HCT116 (cell line): ENCODE data around the gene MAGIX. TPM values are rescaled to one million over a fixed set of nuclear protein-coding genes. Genes with fewer than 3 reads are reported as not detected.

Source experiments
- ATAC-seq: fragments of 200-7000 bp; cut with Tn5 transposase; 2 replicates; pipeline ENCODE4 v1.9.1; 2020; ENCODE audit warnings: mild to moderate bottlenecking, moderate library complexity
- BruUV-seq: library from RNA; stranded (reverse); fragments of 400-500 nt; replicated peaks from 2 replicates; lab custom pipeline; 2021; lab: Mats Ljungman, UMichigan
- CTCF ChIA-PET: fragments of 300-600 bp; sonication (Branson Sonifier 250); formaldehyde crosslinking; loops from one replicate; lab custom pipeline; 2021; ENCODE audit warnings: antibody characterized with exemption; lab: Charles Lee
- POLR2A ChIA-PET: fragments of 300-600, 350-600 bp; sonication (Branson Sonifier 250); formaldehyde crosslinking; loops from one replicate; lab custom pipeline; 2021; ENCODE audit warnings: antibody characterized with exemption; lab: Charles Lee
- RAD21 ChIA-PET, 2 experiments: fragments of 300-600 bp; sonication (Branson Sonifier 250); formaldehyde crosslinking; loops; one replicate each; lab custom pipeline; 2023; ENCODE audit warnings: low total read pairs in 2 of 2; ENCODE audit not compliant: uncharacterized antibody in 2 of 2, unreplicated experiment in 2 of 2, low non-redundant PET in 1 of 2; lab: Charles Lee
- DNase-seq: peaks from one replicate; pipeline ENCODE4 v3.0.0-alpha.2; 2010; ENCODE audit warnings: low read depth, low spot score
- H2AFZ ChIP-seq: fragments of 200-600 bp; shearing (Covaris generic), sonication (generic); 2 replicates; pipeline ENCODE4 v1.6.1; 2017; ENCODE audit warnings: low read depth, mixed run types, mixed read lengths, antibody characterized with exemption, low read length; ENCODE audit not compliant: poor library complexity, severe bottlenecking
- H3K27ac ChIP-seq: 2 replicates; pipeline ENCODE4 v1.5.1; 2012; ENCODE audit warnings: low read depth, low read length
- H3K27me3 ChIP-seq: fragments of 200-600 bp; sonication (generic); 2 replicates; pipeline ENCODE4 v1.6.1; 2016; ENCODE audit warnings: mixed run types, low read length, mixed read lengths; ENCODE audit not compliant: insufficient read depth
- H3K36me3 ChIP-seq, 2 experiments: fragments of 200-500 bp in 1 of 2; fragments of 200-600 bp in 1 of 2; sonication (Bioruptor generic) in 1 of 2; sonication (generic) in 1 of 2; 2 replicates each; pipeline versions ENCODE4 v1.5.1 to v1.6.1; 2014 to 2016; ENCODE audit warnings: low read length in 2 of 2, inconsistent platforms in 1 of 2, mixed read lengths in 1 of 2, mixed run types in 1 of 2; ENCODE audit not compliant: insufficient read depth in 2 of 2, control insufficient read depth in 1 of 2
- H3K4me1 ChIP-seq, 2 experiments: fragments of 200-600 bp in 1 of 2; sonication (generic) in 1 of 2; 2 replicates each; pipeline versions ENCODE4 v1.5.1 to v1.6.1; 2012 to 2017; ENCODE audit warnings: low read length in 2 of 2, inconsistent platforms in 1 of 2, mild to moderate bottlenecking in 1 of 2, mixed read lengths in 1 of 2, mixed run types in 1 of 2, moderate library complexity in 1 of 2; ENCODE audit not compliant: insufficient read depth in 2 of 2, control insufficient read depth in 1 of 2
- H3K4me2 ChIP-seq: fragments of 200-600 bp; sonication (generic); 2 replicates; pipeline ENCODE4 v1.6.1; 2017; ENCODE audit warnings: mixed run types, low read length, mixed read lengths
- H3K4me3 ChIP-seq, 2 experiments: fragments of 200-600 bp in 1 of 2; sonication (generic) in 1 of 2; replicated peaks in 1 of 2; 2 replicates each; pipeline ENCODE4 v1.5.1; 2011 to 2016; ENCODE audit warnings: low read length in 2 of 2, control low read depth in 1 of 2, low read depth in 1 of 2, mild to moderate bottlenecking in 1 of 2, mixed read lengths in 1 of 2, mixed run types in 1 of 2
- H3K79me2 ChIP-seq: fragments of 200-600 bp; sonication (generic); 2 replicates; pipeline ENCODE4 v1.6.1; 2017; ENCODE audit warnings: mild to moderate bottlenecking, mixed run types, low read length, moderate library complexity, mixed read lengths; ENCODE audit not compliant: insufficient read depth
- H3K9ac ChIP-seq: fragments of 200-600 bp; sonication (generic); 2 replicates; pipeline ENCODE4 v1.6.1; 2016; ENCODE audit warnings: low read length, mixed read lengths
- H3K9me2 ChIP-seq: fragments of 200-600 bp; sonication (generic), shearing (Covaris generic); 2 replicates; pipeline ENCODE4 v1.6.1; 2017; ENCODE audit warnings: mixed run types, mild to moderate bottlenecking, moderate library complexity; ENCODE audit not compliant: insufficient read depth
- H3K9me3 ChIP-seq, 2 experiments: fragments of 200-500 bp in 1 of 2; fragments of 200-600 bp in 1 of 2; sonication (Bioruptor generic) in 1 of 2; sonication (generic) in 1 of 2; 2 replicates each; pipeline ENCODE4 v1.6.1; 2014 to 2017; ENCODE audit warnings: low read length in 2 of 2, mixed read lengths in 2 of 2, inconsistent platforms in 1 of 2, low read depth in 1 of 2, mild to moderate bottlenecking in 1 of 2, mixed run types in 1 of 2, moderate library complexity in 1 of 2; ENCODE audit not compliant: control insufficient read depth in 1 of 2, insufficient read depth in 1 of 2
- H4K20me1 ChIP-seq: fragments of 200-600 bp; sonication (generic), shearing (Covaris generic); 2 replicates; pipeline ENCODE4 v1.6.1; 2017; ENCODE audit warnings: mixed run types, mild to moderate bottlenecking, moderate library complexity; ENCODE audit not compliant: insufficient read depth
- ATF3 ChIP-seq: IDR thresholded peaks from 2 replicates; pipeline ENCODE4 v1.6.1; 2012
- CBX3 ChIP-seq: IDR thresholded peaks from 2 replicates; pipeline ENCODE4 v1.6.1; 2012; ENCODE audit warnings: low read depth
- CEBPB ChIP-seq: IDR thresholded peaks from 2 replicates; pipeline ENCODE4 v1.6.1; 2012; ENCODE audit warnings: low read depth
- EGR1 ChIP-seq: IDR thresholded peaks from 2 replicates; pipeline ENCODE4 v1.6.1; 2012; ENCODE audit warnings: low read depth
- ELF1 ChIP-seq: IDR thresholded peaks from 2 replicates; pipeline ENCODE4 v1.6.1; 2012; ENCODE audit warnings: low read depth, borderline replicate concordance
- EZH2 ChIP-seq: fragments of 200-600 bp; sonication (generic); IDR thresholded peaks from 2 replicates; pipeline ENCODE4 v1.6.1; 2017; ENCODE audit warnings: antibody characterized with exemption, mixed run types
- POLR2A ChIP-seq: IDR thresholded peaks from 2 replicates; pipeline ENCODE4 v1.7.0; 2011; ENCODE audit warnings: borderline replicate concordance; ENCODE audit not compliant: insufficient read depth, insufficient read length; ENCODE audit errors: extremely low read depth
- POLR2AphosphoS5 ChIP-seq: IDR thresholded peaks from 2 replicates; pipeline ENCODE4 v1.6.1; 2011; ENCODE audit warnings: mild to moderate bottlenecking, low read depth, low read length, moderate library complexity
- RAD21 ChIP-seq: IDR thresholded peaks from 2 replicates; pipeline ENCODE4 v1.6.1; 2012; ENCODE audit warnings: low read depth, mild to moderate bottlenecking
- SP1 ChIP-seq: IDR thresholded peaks from 2 replicates; pipeline ENCODE4 v1.6.1; 2012; ENCODE audit warnings: low read depth
- TCF7L2 ChIP-seq: IDR thresholded peaks from 2 replicates; pipeline ENCODE4 v1.7.0; 2011; ENCODE audit warnings: borderline replicate concordance, inconsistent platforms; ENCODE audit not compliant: insufficient read depth, insufficient read length; ENCODE audit errors: extremely low read depth
- ZFX ChIP-seq: fragments of 450-650 bp; IDR thresholded peaks from 2 replicates; pipeline ENCODE4 v1.6.1; 2017
- intact Hi-C: fragments of 100-400 bp; cut with micrococcal nuclease; formaldehyde crosslinking; loops from 2 replicates; pipeline ENCODE4 v1.10.0; 2022
- total RNA-seq: library from RNA; stranded (reverse); gene quantifications from one replicate; pipeline ENCODE4 v1.2.1, GENCODE V29; 2021; ENCODE audit not compliant: unreplicated experiment
- TF ChIP-seq, protein P1 (sequence below): IDR thresholded peaks from 2 replicates; pipeline ENCODE4 v1.6.1; 2011; ENCODE audit warnings: mild to moderate bottlenecking, low read length, moderate library complexity; ENCODE audit not compliant: insufficient replicate concordance; ENCODE audit errors: extremely low read depth

Gene MAGIX
- total RNA-seq, 1 experiment from 2014 or later: 2.6 TPM

GRCh38 chrX:49116716-49117115 is 45.8 kb upstream of the MAGIX start (continued):
- TF ChIP-seq RAD21: no peak
- TF ChIP-seq POLR2A: no peak
- TF ChIP-seq, protein P1, sequence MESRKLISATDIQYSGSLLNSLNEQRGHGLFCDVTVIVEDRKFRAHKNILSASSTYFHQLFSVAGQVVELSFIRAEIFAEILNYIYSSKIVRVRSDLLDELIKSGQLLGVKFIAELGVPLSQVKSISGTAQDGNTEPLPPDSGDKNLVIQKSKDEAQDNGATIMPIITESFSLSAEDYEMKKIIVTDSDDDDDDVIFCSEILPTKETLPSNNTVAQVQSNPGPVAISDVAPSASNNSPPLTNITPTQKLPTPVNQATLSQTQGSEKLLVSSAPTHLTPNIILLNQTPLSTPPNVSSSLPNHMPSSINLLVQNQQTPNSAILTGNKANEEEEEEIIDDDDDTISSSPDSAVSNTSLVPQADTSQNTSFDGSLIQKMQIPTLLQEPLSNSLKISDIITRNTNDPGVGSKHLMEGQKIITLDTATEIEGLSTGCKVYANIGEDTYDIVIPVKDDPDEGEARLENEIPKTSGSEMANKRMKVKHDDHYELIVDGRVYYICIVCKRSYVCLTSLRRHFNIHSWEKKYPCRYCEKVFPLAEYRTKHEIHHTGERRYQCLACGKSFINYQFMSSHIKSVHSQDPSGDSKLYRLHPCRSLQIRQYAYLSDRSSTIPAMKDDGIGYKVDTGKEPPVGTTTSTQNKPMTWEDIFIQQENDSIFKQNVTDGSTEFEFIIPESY: no peak
- TF ChIP-seq SP1: no peak
- TF ChIP-seq ELF1: no peak
- no peak for TF ChIP-seq TCF7L2
- TF ChIP-seq CEBPB: no peak
- TF ChIP-seq, all 23 proteins: peak for 0

- DNase-seq: no peak
- H3K36me3 ChIP-seq: peaks cover 9% of the 10 kb centered on the region in 2 experiments; a peak in 3 of 4 replicates
Observed at GRCh38 chrX:49117581-49117980, 45.0 kb upstream of the MAGIX start.

More at GRCh38 chrX:49117581-49117980, 45.0 kb upstream of the MAGIX start:
- ChIA-PET CTCF (no interaction called here), POLR2A (no interaction called here), RAD21 (no interaction called here)
- TF ChIP-seq EGR1 (no peak), POLR2AphosphoS5 (no peak), CBX3 (no peak), ZFX (no peak), SP1 (no peak), ATF3 (no peak), EZH2 (no peak)
- TF ChIP-seq, protein P1: no peak
- Histone ChIP-seq H3K9me3 (no peaks in the 10 kb centered on the region), H3K9ac (no peak overlapping the region), H3K79me2 (peaks cover 9% of the 10 kb centered on the region), H3K27ac (no peak overlapping the region), H4K20me1 (no peaks in the 10 kb centered on the region), H3K4me3 (no peak overlapping the region), H3K9me2 (no peaks in the 10 kb centered on the region), H3K4me1 (peaks cover 0 to 2% of the 10 kb centered on the region in 2 experiments; a peak in 1 of 4 replicates), H2AFZ (no peak overlapping the region), H3K27me3 (no peaks in the 10 kb centered on the region), H3K4me2 (no peak overlapping the region)
- no TSS peak for BruUV-seq
- intact Hi-C loops: no loop called here
- ATAC-seq: no peak
